BJ (cell line): Measurements from ENCODE around the gene DNAJB13. TPM values are rescaled to one million over a fixed set of nuclear protein-coding genes. Genes with fewer than 3 reads are reported as not detected.
"Not testable (repeated sequence)": the region's sequence is repeated elsewhere in the genome, so short reads cannot be mapped to it uniquely, and the experiment has no call there.

Experiments used
- CTCF ChIA-PET: fragments of 350-600 bp; formaldehyde crosslinking; extraction: SDS; loops from one replicate; lab custom pipeline; 2021; ENCODE audit warnings: antibody characterized with exemption, inconsistent platforms; lab: Yijun Ruan, JAX
- POLR2A ChIA-PET: fragments of 300-600 bp; sonication (Branson Sonifier 250); formaldehyde crosslinking; extraction: SDS; loops from one replicate; lab custom pipeline; 2021; ENCODE audit warnings: antibody characterized with exemption; lab: Charles Lee
- DNase-seq: peaks from one replicate; pipeline ENCODE4 v3.0.0-alpha.2; 2011; ENCODE audit warnings: low read depth
- H3K27me3 ChIP-seq: 2 replicates; pipeline ENCODE4 v1.6.0; 2011; ENCODE audit warnings: low read length; ENCODE audit not compliant: control insufficient read depth, insufficient read depth
- H3K36me3 ChIP-seq: 2 replicates; pipeline ENCODE4 v1.5.1; 2011; ENCODE audit warnings: low read length; ENCODE audit not compliant: control insufficient read depth, insufficient read depth
- H3K4me3 ChIP-seq: 2 replicates; pipeline ENCODE4 v1.5.1; 2011; ENCODE audit warnings: low read depth, mild to moderate bottlenecking, control low read depth, low read length
- polyA plus RNA-seq: library from polyadenylated mRNA; depleted of rRNA; stranded (reverse); fragments of >200 nt; gene quantifications from 2 replicates; pipeline ENCODE4 v1.2.3, GENCODE V29; 2011
- TF ChIP-seq, protein P1 (sequence below): IDR thresholded peaks from 2 replicates; pipeline ENCODE4 v1.5.1; 2011; ENCODE audit warnings: low read depth, mild to moderate bottlenecking, control low read depth, inconsistent platforms, low read length, moderate library complexity; ENCODE audit not compliant: insufficient read depth

The DNAJB13 gene
- polyA plus RNA-seq, 1 experiment, result 0.47 TPM

DNA sequence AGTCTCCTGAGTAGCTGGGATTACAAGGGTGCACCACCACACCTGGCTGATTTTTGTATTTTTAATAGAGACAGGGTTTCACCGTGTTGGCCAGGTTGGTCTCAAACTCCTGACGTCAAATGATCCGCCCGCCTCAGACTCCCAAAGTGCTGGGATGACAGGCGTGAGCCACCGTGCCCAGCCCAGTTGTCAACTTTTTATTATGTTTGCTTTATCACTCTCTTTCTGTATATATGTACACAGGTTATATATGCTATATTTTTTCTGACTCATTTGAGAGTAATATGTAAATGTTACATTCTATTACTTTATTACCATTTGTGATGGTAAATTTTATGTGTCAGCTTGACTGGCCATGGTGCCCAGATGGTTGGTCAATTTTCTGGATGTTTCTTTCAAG, 18.9 kb upstream of the DNAJB13 start:
- H3K27me3 ChIP-seq, result no peaks in the 10 kb centered on the region
- TF ChIP-seq, protein P1, sequence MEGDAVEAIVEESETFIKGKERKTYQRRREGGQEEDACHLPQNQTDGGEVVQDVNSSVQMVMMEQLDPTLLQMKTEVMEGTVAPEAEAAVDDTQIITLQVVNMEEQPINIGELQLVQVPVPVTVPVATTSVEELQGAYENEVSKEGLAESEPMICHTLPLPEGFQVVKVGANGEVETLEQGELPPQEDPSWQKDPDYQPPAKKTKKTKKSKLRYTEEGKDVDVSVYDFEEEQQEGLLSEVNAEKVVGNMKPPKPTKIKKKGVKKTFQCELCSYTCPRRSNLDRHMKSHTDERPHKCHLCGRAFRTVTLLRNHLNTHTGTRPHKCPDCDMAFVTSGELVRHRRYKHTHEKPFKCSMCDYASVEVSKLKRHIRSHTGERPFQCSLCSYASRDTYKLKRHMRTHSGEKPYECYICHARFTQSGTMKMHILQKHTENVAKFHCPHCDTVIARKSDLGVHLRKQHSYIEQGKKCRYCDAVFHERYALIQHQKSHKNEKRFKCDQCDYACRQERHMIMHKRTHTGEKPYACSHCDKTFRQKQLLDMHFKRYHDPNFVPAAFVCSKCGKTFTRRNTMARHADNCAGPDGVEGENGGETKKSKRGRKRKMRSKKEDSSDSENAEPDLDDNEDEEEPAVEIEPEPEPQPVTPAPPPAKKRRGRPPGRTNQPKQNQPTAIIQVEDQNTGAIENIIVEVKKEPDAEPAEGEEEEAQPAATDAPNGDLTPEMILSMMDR, result no peak
- H3K36me3 ChIP-seq, result no peaks in the 10 kb centered on the region; the same call in none of the 2 replicates
- no peak overlapping the region for H3K4me3 ChIP-seq
- CTCF ChIA-PET, result interaction anchor here (0.6 to 3.6 kb wide), 9 partner anchors 9 to 522 kb away, joined by 3 to 22 read pairs (median 4); no protein-coding TSS in a partner anchor
- DNase-seq, result no peak
- POLR2A ChIA-PET, result no interaction called here

DNA sequence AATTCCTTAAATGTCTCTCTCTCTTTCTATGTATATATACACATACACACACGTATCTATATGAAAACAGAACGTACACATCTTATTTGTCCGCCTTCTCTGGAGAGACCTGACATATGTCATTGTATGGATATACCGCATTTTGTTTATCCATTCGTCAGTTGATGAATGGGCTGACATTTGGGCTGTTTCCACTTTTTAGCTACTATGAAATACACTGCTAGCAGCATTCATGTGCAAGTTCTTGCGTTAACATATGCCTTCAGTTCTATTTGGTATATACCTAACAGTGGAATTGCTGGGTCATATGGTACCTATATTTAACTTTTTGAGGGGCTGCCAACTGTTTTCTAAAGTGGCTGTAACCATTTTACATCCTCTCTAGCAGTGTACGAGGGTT, 18.0 kb upstream of the DNAJB13 start:
- H3K36me3 ChIP-seq, result no peaks in the 10 kb centered on the region; the same call in none of the 2 replicates
- DNase-seq, result no peak
- ChIA-PET CTCF (interaction anchor here (1.1 to 3.6 kb wide), 3 partner anchors 10 to 454 kb away, joined by 3 to 22 read pairs (median 4); no protein-coding TSS in a partner anchor), POLR2A (no interaction called here)
- TF ChIP-seq, protein P1, result no peak
- no peaks in the 10 kb centered on the region for H3K27me3 ChIP-seq
- H3K4me3 ChIP-seq, result no peak overlapping the region

DNA sequence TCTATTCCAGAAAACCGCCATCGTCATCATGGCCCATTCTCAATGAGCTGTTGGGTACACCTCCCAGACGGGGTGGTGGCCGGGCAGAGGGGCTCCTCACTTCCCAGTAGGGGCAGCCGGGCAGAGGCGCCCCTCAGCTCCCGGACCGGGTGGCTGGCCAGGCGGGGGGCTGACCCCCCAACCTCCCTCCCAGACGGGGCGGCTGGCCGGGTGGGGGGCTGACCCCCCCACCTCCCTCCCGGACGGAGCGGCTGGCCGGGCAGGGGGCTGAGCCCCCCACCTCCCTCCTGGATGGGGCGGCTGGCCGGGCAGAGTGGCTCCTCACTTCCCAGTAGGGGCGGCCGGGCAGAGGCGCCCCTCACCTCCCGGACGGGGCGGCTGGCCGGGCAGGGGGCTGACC, 14.8 kb upstream of the DNAJB13 start:
- POLR2A ChIA-PET, DNase-seq, H3K36me3 ChIP-seq, H3K4me3 ChIP-seq, H3K27me3 ChIP-seq: not testable (repeated sequence)
- CTCF ChIA-PET, result interaction anchor here (1.2 kb wide), 1 partner anchor 10 kb away, joined by 3 read pairs; no protein-coding TSS in a partner anchor

DNA sequence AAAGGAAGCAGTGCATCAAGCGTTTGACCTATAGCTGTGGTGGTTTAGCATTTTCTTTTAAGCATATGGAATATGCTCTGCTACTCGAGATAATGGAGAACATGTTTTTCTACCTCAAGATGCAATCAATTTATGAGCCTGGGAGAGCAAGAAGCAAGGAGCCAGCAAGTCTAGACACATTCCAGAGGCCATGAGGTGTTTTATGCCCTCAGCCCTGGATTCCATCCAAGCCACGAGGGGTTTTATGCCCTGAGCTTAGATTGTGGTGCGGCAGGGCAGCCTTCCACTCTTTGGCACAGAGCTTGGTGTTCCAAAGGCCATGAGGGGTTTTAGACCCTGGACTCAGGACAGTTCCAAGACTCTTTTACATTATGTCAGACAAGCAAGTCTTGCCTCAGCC, 11.7 kb upstream of the DNAJB13 start:
- no peak for DNase-seq
- Histone ChIP-seq H3K4me3 (no peak overlapping the region), H3K27me3 (no peaks in the 10 kb centered on the region), H3K36me3 (no peaks in the 10 kb centered on the region)
- ChIA-PET CTCF (interaction anchor here (0.6 to 1.7 kb wide), 2 partner anchors 31 to 513 kb away, joined by 3 read pairs; no protein-coding TSS in a partner anchor), POLR2A (no interaction called here)
- TF ChIP-seq, protein P1, result no peak

DNA sequence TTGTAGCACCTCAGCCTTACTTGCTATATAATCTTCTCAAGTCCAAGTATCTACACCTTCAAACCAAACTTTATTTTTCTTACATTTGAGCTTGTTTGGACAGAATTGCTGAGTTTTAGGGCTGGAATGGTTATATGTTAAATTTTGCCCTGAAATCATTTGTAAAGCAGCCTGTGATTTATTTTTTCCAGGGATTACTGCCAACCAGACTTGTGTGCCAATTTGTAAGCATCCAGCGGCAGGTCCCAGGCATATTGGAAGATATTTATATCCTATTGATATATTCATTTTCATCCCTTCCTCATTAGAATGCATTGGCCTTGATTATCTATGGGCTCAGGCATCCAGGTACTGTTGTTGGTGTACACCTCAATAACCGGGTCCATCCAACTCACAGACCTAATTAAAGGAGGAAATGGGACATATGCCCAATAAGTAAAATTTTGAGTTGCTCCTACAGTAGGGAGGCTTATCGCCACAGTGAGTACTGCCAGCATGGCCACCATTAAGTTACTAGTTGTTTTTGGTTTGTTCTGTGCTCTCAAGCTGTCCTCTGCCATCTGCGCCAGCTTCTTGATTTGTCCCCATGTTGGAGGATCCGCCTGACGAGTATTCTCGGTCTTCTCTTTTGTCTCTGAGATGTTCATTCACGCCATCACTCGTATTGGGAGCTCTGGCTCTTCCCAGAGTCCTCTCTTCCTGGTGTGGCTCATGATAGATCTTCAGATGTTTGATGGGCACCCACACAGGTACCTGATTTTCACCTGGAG, 9.8 kb upstream of the DNAJB13 start:
- Histone ChIP-seq H3K27me3 (no peaks in the 10 kb centered on the region), H3K36me3 (no peaks in the 10 kb centered on the region), H3K4me3 (no peak overlapping the region)
- no peak for DNase-seq
- ChIA-PET POLR2A (no interaction called here), CTCF (interaction anchor here (0.9 to 1.4 kb wide), 3 partner anchors 10 to 315 kb away, joined by 3 to 4 read pairs (median 3); no protein-coding TSS in a partner anchor)
- TF ChIP-seq, protein P1, result no peak
